ENCODE measurements around the gene RFTN1.

Gene RFTN1

GRCh38 chr3:16307832-16308531, 205.5 kb downstream of the RFTN1 start:
- no peak for DNase-seq (ENCODE audit: low read depth)
- TF ChIP-seq CTCF (IDR thresholded peaks at IDR 0.05; ENCODE audit: insufficient read depth, low read depth, low read length, missing control alignments): no peak
- H3K4me3 ChIP-seq (ENCODE audit: low read length): no peak overlapping the region

- no peak for TF ChIP-seq CTCF (IDR thresholded peaks at IDR 0.05; ENCODE audit: insufficient read depth, low read depth, low read length, missing control alignments)
- no peak overlapping the region for H3K4me3 ChIP-seq (ENCODE audit: low read length)
- DNase-seq (ENCODE audit: low read depth): no peak
Observed at GRCh38 chr3:16305111-16305541, 208.4 kb downstream of the RFTN1 start.

DNA sequence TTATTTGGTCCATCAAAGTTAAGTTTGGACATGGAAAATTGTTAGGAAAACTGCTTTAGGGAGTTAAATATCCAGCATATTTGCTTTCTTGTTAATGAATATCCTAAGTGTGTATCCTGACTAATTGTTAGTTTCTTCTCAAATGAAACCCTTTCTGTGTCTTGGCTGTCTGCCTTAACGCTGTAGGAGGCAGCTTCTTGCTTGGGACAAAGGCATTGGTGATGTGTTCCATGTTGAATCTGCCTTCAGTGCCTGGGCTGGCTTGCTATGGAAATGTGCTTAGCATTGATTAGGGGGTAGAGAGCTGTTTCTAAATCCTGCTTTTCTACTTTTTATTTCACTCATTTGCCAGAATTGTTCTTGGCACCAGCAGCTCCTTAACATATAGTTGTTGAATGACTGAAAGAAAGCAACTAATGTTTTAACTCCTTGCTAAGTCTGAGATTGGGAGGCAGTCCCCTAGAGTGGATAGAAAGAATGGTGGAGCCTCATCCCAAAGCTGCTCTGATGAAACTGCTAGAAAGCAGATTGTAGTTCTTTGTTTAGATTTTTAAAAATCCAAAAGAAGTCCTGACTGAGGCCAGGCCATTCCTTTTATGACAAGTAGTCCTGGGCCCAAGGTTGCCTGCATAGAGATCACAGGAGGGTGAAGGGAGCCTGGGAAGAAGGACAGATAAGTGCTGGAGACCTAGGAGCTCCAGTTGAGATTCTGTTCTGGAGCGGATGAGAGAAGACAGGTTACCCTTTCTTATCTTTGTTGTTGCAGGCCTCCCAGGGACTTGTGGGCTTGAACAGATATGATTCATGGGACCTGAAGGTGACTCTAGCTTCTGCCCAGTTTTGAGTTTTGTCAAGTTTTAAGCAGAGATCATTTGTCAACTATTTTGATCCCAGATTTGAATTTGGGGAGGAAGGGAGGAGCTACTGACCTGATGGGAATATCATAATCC, 209.2 kb downstream of the RFTN1 start:
- no peak for TF ChIP-seq CTCF (IDR thresholded peaks at IDR 0.05; ENCODE audit: insufficient read depth, low read depth, low read length, missing control alignments)
- no peak for DNase-seq (ENCODE audit: low read depth)
- H3K4me3 ChIP-seq (ENCODE audit: low read length): no peak overlapping the region

DNA sequence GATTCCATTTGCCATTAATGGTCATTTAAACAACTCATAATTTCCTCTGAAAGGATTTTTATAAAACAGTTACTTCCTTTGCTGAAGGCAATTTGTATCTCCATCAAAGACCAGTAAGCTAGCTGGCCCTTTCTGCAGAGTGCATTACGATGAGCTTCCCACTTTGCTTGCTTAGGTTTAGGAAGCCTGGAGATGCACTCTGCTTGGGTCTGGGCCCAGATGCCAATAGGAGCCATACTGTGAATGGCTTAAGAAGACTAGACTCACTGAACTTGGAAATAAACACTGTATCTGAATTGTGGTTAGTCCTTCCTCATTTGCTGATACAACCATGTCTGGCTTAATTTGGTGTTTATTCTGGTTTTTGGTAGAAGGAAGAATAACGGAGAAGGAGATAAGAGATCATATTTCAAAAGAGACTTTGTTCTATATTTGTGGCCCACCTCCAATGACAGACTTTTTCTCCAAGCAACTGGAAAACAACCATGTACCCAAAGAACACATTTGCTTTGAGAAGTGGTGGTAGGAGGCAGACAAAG, 210.4 kb downstream of the RFTN1 start:
- DNase-seq (ENCODE audit: low read depth): no peak
- TF ChIP-seq CTCF (IDR thresholded peaks at IDR 0.05; ENCODE audit: insufficient read depth, low read depth, low read length, missing control alignments): no peak
- H3K4me3 ChIP-seq (ENCODE audit: low read length): no peak overlapping the region

GRCh38 chr3:16302082-16302631, 211.3 kb downstream of the RFTN1 start:
- no peak for TF ChIP-seq CTCF (IDR thresholded peaks at IDR 0.05; ENCODE audit: insufficient read depth, low read depth, low read length, missing control alignments)
- no peak for DNase-seq (ENCODE audit: low read depth)
- H3K4me3 ChIP-seq (ENCODE audit: low read length): no peak overlapping the region

DNA sequence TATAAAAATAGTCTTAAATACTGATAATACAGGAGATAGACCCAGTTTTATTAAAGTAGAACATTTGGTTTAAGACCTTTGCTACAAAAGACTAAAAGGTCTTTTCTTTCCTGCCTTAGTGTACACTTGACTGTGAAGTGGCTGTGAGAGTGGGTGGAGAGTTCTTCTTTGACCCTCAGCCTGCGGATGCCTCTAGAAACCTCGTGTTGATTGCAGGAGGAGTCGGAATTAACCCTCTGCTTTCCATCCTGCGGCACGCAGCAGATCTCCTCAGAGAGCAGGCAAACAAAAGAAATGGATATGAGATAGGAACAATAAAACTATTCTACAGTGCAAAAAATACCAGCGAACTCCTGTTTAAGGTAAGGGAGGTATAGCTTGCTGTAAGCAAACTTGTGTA, 212.0 kb downstream of the RFTN1 start:
- no peak for TF ChIP-seq CTCF (IDR thresholded peaks at IDR 0.05; ENCODE audit: insufficient read depth, low read depth, low read length, missing control alignments)
- H3K4me3 ChIP-seq (ENCODE audit: low read length): no peak overlapping the region
- no peak for DNase-seq (ENCODE audit: low read depth)

All from epithelial cell of esophagus (primary cell).